ENCODE data around the gene TMEM244. TPM values are rescaled to one million over a fixed set of nuclear protein-coding genes. Genes with fewer than 3 reads are reported as not detected.

TMEM244 gene
- total RNA-seq, 1 donor from 2014 or later: not detected

DNA sequence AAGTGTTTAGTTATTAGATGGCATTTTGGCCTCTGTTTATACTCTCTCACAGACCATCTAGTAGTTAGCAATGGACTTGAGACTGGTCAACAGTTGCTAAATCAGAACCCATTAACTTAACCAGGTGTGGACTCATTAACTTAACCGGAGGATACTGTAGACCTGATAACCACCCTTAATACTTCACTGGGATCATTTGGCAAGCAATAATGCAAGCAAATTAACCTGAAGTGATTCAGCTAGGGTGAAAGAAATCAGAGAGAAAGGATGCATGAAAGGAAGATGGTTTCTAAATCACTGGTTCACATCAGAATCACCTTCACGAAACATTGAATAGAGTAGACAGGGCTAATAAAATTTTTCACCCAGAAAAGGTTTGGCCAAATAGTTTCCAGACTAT, 73.3 kb downstream of the TMEM244 start:
- Histone ChIP-seq H3K4me3 (ENCODE audit: low read depth, low read length) (no peak overlapping the region), H3K27me3 (ENCODE audit: control insufficient read depth, insufficient read depth, low read length) (no peaks in the 10 kb centered on the region), H3K36me3 (ENCODE audit: control insufficient read depth, insufficient read depth, low read length) (no peaks in the 10 kb centered on the region)
- DNase-seq (ENCODE audit: low read depth) (no peak), FAIRE-seq (no peak)
- TF ChIP-seq, protein P1, sequence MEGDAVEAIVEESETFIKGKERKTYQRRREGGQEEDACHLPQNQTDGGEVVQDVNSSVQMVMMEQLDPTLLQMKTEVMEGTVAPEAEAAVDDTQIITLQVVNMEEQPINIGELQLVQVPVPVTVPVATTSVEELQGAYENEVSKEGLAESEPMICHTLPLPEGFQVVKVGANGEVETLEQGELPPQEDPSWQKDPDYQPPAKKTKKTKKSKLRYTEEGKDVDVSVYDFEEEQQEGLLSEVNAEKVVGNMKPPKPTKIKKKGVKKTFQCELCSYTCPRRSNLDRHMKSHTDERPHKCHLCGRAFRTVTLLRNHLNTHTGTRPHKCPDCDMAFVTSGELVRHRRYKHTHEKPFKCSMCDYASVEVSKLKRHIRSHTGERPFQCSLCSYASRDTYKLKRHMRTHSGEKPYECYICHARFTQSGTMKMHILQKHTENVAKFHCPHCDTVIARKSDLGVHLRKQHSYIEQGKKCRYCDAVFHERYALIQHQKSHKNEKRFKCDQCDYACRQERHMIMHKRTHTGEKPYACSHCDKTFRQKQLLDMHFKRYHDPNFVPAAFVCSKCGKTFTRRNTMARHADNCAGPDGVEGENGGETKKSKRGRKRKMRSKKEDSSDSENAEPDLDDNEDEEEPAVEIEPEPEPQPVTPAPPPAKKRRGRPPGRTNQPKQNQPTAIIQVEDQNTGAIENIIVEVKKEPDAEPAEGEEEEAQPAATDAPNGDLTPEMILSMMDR (IDR thresholded peaks at IDR 0.05; ENCODE audit: insufficient read depth, low read length, severe bottlenecking): no peak

DNA sequence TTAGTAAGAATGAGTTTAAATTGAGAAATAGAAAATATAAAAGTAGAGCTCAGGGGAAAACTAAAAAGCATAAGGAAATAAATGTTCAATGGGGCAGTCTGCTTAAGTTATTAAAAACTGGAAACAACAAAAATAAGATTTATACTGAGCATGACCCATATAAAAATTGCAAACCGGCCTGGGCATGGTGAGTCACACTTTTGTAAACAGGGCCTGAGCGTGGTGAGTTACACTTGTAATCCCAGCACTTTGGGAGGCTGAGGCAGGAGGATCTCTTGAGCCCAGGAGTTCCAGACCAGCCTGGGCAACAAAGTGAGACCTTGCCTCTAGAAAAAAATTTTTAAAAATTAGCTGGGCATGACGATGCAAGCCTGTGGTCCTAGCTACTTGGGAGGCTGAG, 74.6 kb downstream of the TMEM244 start:
- Histone ChIP-seq H3K4me3 (ENCODE audit: low read depth, low read length) (no peak overlapping the region), H3K36me3 (ENCODE audit: control insufficient read depth, insufficient read depth, low read length) (no peaks in the 10 kb centered on the region), H3K27me3 (ENCODE audit: control insufficient read depth, insufficient read depth, low read length) (no peaks in the 10 kb centered on the region)
- DNase-seq (ENCODE audit: low read depth) (peak; percentile 48), FAIRE-seq (no peak)
- TF ChIP-seq, protein P1 (IDR thresholded peaks at IDR 0.05; ENCODE audit: insufficient read depth, low read length, severe bottlenecking): no peak

DNA sequence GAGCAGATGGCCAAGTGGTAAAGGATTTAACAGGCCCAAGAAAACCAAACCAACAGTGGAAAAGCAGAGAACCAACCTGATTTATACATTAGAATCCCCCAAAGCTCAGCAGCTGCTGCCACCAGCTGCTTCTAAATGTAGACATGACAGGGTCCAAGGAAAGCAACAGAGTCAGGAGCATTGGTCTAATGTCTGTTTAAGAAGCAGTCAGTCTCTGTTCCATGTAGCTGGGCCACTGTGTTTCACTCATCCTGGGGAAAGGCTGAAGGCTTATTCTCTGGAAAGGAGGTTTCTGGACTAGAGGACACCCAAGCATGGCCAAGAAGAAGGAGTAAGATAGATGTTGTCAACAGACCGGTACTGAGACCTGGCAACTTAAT, 75.4 kb downstream of the TMEM244 start:
- FAIRE-seq (no peak), DNase-seq (ENCODE audit: low read depth) (no peak)
- Histone ChIP-seq H3K27me3 (ENCODE audit: control insufficient read depth, insufficient read depth, low read length) (no peaks in the 10 kb centered on the region), H3K36me3 (ENCODE audit: control insufficient read depth, insufficient read depth, low read length) (no peaks in the 10 kb centered on the region), H3K4me3 (ENCODE audit: low read depth, low read length) (no peak overlapping the region)
- TF ChIP-seq, protein P1 (IDR thresholded peaks at IDR 0.05; ENCODE audit: insufficient read depth, low read length, severe bottlenecking): no peak

DNA sequence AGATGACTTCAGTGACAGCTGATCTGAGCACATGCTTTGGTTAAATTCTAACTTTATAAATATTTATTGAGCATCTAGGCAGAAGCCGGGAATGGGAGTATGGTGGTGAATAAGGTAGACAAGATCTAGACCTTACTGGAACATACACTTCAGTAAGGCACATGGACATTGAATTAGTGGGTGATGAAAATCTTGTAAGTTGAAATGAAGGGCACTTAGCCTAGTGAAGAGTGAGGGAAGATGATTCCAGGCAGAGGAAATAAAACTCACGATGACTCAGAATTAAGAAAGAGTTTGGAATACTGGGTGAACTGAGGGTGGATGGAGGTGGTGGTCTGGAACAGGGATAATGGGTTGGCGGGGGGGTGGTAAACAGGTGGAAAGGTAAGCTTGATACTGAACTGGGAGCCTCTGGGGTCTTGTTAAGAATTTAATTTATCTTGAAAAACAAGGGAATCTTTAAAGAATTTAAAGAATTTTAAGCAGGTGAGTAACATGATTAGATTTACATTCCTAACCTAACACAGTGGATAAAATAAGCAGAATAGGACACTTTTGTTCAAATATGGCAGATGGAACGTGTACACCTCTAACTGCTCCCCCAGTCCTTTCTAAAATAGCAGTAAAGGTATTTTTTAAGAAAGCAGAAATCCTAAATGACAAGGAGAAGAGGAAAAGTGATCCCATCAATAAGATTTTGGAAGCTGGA, 75.9 kb downstream of the TMEM244 start:
- FAIRE-seq (no peak), DNase-seq (ENCODE audit: low read depth) (peak; percentile 23)
- TF ChIP-seq, protein P1 (IDR thresholded peaks at IDR 0.05; ENCODE audit: insufficient read depth, low read length, severe bottlenecking): no peak
- no peaks in the 10 kb centered on the region for H3K27me3 ChIP-seq (ENCODE audit: control insufficient read depth, insufficient read depth, low read length)
- H3K4me3 ChIP-seq (ENCODE audit: low read depth, low read length): no peak overlapping the region
- no peaks in the 10 kb centered on the region for H3K36me3 ChIP-seq (ENCODE audit: control insufficient read depth, insufficient read depth, low read length)

Other genes with a start within 250 kb of the TMEM244 start
- 3.1 and 4.5 TPM in 2 replicates for gene ARHGAP18, start 151.1 kb downstream of the TMEM244 start, total RNA-seq
- gene L3MBTL3, start 157.3 kb upstream of the TMEM244 start, total RNA-seq: 7.3 and 12.1 TPM in 2 replicates